ENCODE data around the gene PCA3.

Gene PCA3

GRCh38 chr9:76789840-76790239 is 25.6 kb downstream of the PCA3 start:
- DNase-seq (ENCODE audit: low read depth, low spot score), result no peak
- POLR2A ChIA-PET, result no interaction called here
- no peak for TF ChIP-seq CTCF (IDR thresholded peaks at IDR 0.05; ENCODE audit: insufficient read depth, low read length, missing control alignments)
- CTCF ChIA-PET, result interaction anchor here (0.9 to 1.1 kb wide), 2 partner anchors 20 to 207 kb away, joined by 3 read pairs; no protein-coding TSS in a partner anchor
- H3K4me3 ChIP-seq (ENCODE audit: low read depth, low read length), result no peak overlapping the region

- TF ChIP-seq CTCF (IDR thresholded peaks at IDR 0.05; ENCODE audit: insufficient read depth, low read length, missing control alignments), result no peak
- H3K4me3 ChIP-seq (ENCODE audit: low read depth, low read length), result no peak overlapping the region
- CTCF ChIA-PET, result interaction anchor here (1.9 kb wide), 1 partner anchor 16 kb away, joined by 7 read pairs; no protein-coding TSS in a partner anchor
- POLR2A ChIA-PET, result no interaction called here
- no peak for DNase-seq (ENCODE audit: low read depth, low spot score)
Observed at GRCh38 chr9:76793784-76794431, 29.7 kb downstream of the PCA3 start.

GRCh38 chr9:76796296-76796695 is 32.1 kb downstream of the PCA3 start:
- no peak for TF ChIP-seq CTCF (IDR thresholded peaks at IDR 0.05; ENCODE audit: insufficient read depth, low read length, missing control alignments)
- ChIA-PET CTCF (no interaction called here), POLR2A (no interaction called here)
- H3K4me3 ChIP-seq (ENCODE audit: low read depth, low read length), result no peak overlapping the region
- no peak for DNase-seq (ENCODE audit: low read depth, low spot score)

- TF ChIP-seq CTCF (IDR thresholded peaks at IDR 0.05; ENCODE audit: insufficient read depth, low read length, missing control alignments), result no peak
- no peak for DNase-seq (ENCODE audit: low read depth, low spot score)
- H3K4me3 ChIP-seq (ENCODE audit: low read depth, low read length), result no peak overlapping the region
- ChIA-PET POLR2A (no interaction called here), CTCF (no interaction called here)
Observed at GRCh38 chr9:76798527-76798926, 34.3 kb downstream of the PCA3 start.

- DNase-seq (ENCODE audit: low read depth, low spot score), result no peak
- ChIA-PET CTCF (no interaction called here), POLR2A (no interaction called here)
- no peak overlapping the region for H3K4me3 ChIP-seq (ENCODE audit: low read depth, low read length)
- TF ChIP-seq CTCF (IDR thresholded peaks at IDR 0.05; ENCODE audit: insufficient read depth, low read length, missing control alignments), result no peak
Observed at GRCh38 chr9:76799473-76799872, 35.2 kb downstream of the PCA3 start.

GRCh38 chr9:76800901-76801300 is 36.7 kb downstream of the PCA3 start:
- ChIA-PET CTCF (interaction anchor here (1.5 to 3.1 kb wide), 2 partner anchors 9 to 188 kb away, joined by 5 to 17 read pairs; no protein-coding TSS in a partner anchor), POLR2A (no interaction called here)
- no peak for DNase-seq (ENCODE audit: low read depth, low spot score)
- TF ChIP-seq CTCF (IDR thresholded peaks at IDR 0.05; ENCODE audit: insufficient read depth, low read length, missing control alignments), result no peak
- H3K4me3 ChIP-seq (ENCODE audit: low read depth, low read length), result no peak overlapping the region

Data from AG04449 (cell line).